HG02763 (cell line): ENCODE measurements around the gene NNT.
A peak's percentile ranks its signal among the peaks of the same experiment; 100 is the strongest.
"Not testable (repeated sequence)": the region's sequence is repeated elsewhere in the genome, so short reads cannot be mapped to it uniquely, and the experiment has no call there.

ENCODE experiments used
- ATAC-seq: cut with Tn5 transposase; IDR thresholded peaks from one replicate; pipeline ENCODE4 v1.9.1; 2021; ENCODE audit warnings: mild to moderate bottlenecking, moderate library complexity; ENCODE audit not compliant: unreplicated experiment

Gene NNT

DNA sequence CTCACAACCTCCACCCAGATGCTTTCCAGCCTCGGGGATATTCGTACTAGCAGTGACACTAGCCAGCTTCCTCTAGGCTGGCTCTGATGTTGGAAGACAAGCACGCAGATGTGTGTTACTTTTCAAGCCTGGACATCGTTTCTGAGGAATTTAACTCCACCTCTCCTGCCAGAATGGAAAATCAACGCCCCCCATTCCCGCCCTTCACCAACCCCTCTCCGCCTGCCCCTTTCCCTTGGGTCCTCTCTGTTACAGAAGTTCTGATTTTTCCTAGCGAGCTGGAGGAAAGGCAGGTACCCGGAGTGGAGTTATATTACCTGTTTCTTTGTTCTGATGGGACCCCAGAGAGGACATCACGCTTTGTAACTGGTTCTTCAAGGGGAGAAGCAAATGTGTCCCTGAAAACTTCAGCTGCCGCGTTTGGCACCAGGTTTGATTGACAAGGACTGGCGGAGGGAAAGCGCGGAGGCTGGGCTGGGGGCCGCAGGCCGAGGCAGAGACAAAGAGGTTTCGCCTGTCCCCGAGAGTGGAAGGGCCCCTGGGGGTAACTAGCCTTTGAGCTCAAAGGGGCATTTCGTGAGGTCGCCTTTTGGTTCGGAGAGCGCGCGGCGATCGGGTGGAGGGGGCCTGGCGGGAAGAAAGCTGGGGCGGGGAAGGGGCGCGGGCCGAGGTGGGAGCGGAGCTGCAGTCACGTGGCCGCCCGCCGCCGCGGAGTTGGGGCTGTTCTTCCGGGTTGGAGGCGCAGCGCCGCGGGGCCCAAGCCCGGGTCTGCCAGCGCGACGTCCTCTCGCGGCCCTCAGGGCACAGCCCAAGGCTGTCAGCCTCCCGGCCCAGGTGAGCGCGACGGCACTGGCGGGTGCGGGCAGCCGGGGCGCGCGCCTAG lies at the start of gene NNT:
TSS of gene NNT (plus strand) at position 720 of the 883 bp plus-strand sequence. CDS start 6,016 bp downstream, outside the sequence.
- peak; percentile 80 for ATAC-seq

DNA sequence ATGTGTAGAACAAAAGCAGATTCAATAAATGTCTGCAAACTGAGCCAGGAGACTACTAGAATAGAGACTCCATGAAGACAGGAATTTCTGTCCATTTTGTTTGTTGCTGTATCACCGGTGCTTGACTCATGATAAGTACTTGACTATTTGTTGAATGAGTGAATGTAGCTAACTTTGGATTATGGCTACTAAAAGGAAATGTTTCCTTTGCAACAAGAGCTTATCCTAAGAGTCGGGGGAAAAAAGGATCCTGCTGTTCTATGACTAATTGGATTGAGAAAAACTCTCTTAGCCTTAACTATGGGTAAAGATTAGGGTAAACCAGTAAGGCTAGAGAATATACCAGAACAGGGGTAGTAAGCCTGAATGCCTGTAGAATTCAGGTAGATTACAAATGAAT lies 49.6 kb upstream of the NNT start:
- no peak for ATAC-seq

DNA sequence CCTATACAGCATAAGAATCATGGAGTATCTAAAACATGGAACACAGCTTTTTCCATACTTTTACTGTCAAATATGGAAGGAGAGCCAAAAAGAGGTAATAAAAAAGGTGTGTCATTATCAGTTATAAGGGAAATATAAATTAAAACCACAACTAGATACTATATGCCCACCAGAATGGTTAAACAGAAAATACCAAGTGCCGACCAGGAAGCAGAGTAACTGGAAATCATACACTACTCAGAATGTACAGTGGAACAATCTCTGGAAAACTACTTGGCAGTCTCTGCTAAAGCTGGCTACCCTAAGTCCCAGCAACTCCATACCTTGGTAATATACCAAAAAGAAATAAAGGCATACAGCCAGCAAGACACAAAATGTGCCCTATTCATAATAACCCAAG lies 48.5 kb upstream of the NNT start:
- ATAC-seq, result no peak

DNA sequence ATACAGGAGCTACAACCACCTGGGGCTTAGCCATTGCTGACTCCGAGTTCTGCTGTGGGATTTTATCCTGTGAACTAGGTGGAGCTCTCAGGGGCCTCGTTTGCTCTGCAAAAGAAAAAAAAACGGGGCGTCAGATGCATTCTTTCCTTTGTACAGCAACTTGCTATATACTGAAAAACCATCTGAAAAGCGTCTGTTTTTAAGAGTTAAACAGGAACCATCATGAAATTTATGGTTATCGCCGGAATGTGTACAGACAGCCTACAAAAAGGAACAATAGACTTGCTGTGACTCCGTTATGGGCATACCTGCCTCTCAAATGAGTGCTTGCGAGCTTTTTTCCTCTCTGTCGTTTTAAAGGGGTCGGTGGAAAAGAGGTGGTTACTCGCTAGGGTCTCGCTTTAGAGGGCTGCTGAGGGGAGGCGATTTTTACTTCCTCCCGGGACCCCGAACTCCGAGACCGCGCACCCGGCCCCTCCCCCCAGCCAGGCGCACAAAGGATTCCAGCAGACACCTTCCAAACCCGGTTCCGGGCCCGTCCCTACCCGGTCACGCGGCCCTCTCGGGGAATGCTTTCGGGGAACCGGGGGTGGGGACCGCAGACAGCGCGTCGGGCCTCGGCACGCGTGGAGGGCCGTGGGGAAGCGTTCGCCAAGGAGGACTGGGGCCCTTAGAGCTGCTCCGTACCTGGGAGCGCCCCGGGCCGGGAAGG lies 46.9 kb upstream of the NNT start:
- peak; percentile 29 for ATAC-seq

DNA sequence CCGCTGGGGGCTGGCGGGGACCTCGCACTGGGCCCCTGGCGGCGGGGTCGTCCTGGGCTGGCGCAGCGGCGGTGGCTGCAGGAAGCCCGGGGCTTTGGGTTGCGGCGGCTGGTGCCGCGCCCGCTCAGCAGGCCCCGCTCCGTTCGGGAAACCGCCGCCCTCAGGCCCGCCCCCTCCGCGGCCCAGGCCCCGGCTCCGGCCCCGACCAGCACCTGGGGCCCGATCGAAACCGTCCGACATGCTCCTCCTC lies 46.4 kb upstream of the NNT start:
- peak; percentile 89 for ATAC-seq

DNA sequence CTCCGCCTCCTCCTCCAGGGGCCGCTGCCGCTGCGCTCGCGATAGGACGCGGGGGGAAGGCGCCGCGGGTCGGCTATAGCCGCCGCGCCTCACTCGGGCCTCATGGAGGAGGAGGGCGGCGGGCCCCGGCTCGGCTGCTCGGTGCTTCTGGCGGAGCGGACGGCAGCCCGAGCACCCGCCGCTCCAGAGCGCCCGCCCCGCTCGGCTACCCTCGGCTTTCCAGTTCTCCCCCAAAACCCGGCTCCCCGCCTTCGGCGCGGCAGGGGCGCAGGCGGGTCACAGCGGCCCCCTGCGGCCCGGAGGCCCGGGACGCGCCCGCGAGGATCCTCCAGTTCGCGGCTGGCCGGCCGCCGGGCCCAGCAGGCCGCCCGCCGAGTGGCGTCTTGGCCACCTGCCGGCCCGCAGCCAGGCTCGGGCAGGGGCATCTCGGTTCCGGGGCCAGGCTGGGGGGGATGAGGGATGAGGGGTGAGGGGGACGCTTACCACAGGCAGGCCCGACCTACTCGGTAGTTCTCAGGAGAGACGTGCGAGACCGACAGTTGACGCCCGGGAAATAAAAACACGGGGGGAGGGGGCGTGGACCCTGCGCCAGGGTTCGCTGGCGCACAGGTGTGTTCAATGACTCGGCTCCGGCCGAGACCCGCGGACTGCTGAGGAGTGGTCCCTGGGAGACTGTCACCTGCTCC lies 46.0 kb upstream of the NNT start, which contains the start of gene PAIP1:
TSS of gene PAIP1 (minus strand) at position 221 of the 686 bp plus-strand sequence. CDS start 231 bp downstream, outside the sequence.
- ATAC-seq, result peak; percentile 77

DNA sequence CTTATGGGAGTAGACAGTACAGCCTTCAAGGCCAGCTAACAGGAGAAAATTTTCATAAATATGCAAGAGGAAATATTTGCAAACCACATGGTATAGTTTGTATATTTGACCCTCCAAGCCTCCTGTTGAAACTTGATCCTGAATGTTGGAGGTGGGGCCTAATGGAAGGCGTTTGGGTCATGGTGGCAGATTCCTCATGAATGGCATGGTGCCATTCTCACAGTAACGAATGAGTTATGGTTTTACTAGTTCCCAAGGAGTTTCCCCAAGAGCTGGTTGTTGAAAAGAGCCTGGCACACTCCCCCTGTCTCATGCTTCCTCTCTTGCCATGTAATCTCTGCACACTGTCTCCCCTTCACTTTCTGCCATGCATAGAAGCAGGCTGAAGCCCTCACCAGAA lies 42.9 kb upstream of the NNT start:
- no peak for ATAC-seq

DNA sequence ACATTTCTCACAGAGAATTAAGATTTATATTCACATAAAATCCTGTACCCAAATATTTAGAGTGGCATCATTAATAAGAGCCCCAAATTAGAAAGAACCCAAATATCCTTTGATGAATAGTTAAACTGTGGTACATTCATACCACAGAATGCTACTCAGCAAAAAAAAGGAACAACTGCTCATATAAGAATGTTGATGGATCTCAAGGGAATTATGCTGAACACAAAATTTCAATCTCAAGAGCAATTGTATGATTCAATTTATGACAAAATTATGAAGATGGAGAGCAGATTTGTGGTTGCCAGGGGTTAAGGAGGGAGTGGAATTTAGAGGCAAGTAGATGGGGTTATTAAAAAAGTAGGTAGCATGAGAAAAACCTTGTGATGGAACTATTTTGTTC lies 41.6 kb upstream of the NNT start:
- ATAC-seq, result no peak

DNA sequence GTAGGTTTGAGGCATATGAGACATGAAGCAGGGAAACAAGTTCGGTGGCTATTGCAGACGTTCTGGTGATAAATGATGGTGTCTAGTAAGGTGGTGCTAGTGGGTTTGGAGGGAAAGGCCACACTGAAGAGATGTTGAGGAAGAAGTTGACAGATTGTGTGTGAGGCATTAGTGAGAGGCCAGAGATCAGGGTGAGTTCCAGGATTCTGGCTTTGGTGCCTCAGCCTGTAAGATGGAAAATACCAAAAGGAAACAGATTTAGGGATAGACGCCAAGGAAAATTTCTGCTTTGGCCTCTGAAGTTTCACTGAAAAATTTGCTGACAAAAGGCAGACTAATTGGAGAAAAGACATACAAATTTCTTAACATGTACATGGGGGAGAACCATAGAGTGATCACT lies 39.7 kb upstream of the NNT start:
- ATAC-seq, result no peak

DNA sequence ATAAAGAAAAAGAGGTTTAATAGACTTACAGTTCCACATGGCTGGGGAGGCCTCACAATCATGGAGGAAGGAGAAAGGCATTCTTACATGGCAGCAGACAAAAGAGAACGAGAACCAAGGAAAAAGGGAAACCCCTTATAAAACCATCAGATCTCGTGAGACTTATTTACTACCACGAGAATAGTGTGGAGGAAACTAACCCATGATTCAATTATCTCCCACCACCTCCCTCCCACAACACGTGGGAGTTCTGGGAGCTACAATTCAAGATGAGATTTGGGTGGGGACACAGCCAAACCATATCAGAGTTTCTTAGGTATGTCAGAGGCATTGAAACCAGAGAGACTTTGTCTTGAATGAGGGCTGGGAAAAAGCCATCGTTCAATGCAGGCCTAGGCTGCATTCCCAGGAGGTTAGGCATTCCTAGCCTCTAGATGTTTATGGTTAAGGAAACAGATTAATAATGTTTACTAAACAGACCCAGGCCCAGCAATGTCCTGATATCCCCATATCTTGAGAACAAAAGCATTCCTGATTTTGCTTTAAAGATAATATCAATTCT lies 38.6 kb upstream of the NNT start:
- ATAC-seq, result no peak

DNA sequence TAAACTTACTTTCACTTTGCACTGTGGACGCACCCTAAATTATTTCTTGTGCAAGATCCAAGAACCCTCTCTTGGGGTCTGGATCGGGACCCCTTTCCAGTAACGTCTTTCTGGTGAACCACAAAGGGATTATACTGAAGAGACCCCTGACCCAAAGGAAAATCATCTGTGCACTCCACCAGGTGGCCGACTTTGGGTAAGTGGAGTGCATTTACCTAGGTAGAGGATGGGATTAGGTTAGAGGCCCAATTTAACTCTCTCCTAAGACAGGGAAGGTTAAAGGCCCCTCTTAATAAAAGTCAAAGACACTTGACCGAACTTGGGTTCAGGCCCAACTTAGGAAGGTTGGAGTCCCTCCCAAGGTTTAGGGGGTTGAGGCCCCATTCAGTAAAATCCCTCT lies 37.9 kb upstream of the NNT start:
- no peak for ATAC-seq

DNA sequence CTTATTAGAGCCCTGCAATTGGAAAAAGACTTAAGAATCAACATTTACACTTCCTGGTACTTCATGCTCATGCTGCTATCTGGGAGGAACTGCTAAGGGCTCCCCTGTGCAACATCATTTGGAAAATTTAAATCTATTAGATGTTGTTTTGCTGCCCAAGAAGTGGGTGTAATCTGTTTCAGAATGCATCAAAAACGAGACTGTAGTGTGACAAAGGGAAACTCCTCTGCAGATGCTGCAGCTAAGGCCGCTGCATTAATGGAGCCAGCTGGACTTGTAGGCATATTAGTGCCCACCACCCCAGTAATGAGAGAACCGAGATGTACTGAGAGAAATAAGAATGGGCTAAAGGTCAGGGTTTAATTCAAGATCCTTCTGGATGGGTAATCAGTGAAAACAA lies 35.0 kb upstream of the NNT start:
- ATAC-seq, result no peak

DNA sequence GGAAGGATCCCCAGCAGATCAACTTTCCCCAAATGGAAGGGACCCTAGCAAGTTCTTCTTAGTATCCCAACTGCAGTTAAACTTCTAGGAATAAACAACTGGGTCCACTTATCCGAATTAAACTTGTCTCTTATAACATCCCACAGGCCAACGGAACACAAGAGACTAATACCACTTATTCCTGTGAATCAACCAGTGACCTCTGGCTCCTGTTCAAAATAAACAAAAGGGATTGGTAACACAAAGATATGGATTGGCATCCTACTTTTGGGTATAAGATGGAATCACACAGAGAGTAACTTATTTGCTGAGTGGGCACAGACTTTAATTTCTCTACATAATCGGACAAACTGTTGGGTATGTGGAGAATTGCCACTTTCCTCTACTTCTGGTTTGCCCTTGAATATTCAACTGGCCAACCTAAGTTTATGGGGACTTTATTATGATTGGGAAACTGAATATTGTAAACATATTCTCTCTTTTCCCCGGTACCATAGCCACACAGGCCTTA lies 33.7 kb upstream of the NNT start:
- ATAC-seq, result no peak

DNA sequence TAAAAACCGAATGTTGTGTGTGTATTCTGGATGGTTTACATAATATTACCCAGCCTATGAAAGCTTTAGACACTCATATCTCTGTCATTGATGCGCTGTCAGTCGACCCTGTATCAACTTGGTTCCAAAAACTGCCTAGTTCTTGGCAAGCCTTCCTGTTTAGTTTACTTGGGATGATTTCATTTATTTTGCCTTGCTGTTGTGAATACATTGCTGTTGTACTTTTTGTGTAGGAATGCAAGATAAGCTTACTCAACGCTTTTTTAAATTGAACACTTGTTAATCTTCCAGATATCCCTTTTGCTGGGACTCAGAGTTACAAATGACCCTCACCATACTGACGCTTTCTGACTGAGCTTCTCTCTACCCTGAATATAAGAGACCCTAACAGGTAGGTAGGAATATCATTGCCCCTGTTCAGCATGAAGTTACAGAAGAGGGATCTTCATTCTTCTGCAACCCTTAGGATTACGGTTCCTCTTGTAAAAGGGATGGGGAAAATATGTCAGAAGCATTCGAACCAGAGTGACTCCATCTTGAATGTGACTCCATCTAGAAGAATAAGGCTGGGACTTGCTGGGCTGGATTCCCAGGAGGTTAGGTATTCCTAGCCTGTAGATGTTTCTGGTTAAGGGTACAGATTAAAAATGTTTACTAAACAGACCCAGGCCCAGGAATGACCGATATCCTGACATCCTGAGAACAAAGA lies 32.4 kb upstream of the NNT start:
- no peak for ATAC-seq

DNA sequence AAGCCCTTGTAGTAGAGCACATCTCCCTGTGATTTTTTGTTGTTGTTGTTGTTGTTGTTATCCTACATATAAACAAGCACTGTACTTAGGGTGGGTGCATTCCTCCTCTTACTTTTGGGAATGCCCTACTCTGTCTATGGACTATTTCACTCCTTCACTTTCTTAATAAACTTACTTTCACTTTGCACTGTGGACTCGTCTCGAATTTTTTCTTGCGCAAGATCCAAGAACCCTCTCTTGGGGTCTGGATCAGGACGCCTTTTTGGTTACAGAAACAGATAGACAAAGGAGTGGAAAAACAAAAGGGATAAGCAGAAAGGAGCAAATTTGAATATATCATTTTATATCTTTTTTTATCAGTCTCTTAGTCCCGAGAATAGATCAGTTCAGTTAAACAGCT lies 31.7 kb upstream of the NNT start:
- ATAC-seq, result no peak

DNA sequence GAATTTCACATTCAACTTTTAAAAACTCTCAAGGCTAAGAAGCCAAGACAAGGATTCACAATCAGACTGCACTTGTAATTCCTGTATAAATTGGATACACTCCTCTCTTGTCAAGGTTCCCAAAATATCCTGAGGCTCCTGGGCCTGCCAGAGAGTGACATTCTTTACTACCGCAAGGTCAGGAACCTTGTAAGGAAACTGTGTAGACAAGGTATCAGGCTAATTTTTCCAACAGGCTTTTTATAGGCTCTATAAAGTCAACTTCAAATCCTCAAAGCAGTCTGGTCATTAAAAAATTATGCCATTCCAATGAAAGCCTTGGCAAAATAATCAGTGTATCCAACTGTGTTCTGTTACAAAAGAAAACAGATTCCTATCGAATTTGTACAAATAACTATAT lies 30.6 kb upstream of the NNT start:
- ATAC-seq, result no peak

DNA sequence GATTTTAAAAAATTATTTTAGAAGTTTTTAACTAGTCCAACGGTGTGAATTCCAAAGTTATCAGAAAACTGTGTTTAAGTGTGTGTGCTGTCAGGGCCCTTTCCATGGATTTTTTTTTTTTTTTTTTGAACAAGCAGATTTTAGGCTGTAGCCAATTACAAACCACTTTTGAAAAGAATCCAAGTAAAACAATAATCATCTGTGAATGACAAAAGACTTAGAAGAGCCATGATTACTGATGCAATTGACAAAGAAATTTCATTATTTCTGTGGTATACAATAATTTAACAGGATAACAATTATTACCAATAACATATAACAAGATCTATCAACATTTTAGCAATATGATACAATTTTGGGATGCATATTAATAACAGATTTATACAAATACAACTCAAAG lies 29.9 kb upstream of the NNT start:
- no peak for ATAC-seq

DNA sequence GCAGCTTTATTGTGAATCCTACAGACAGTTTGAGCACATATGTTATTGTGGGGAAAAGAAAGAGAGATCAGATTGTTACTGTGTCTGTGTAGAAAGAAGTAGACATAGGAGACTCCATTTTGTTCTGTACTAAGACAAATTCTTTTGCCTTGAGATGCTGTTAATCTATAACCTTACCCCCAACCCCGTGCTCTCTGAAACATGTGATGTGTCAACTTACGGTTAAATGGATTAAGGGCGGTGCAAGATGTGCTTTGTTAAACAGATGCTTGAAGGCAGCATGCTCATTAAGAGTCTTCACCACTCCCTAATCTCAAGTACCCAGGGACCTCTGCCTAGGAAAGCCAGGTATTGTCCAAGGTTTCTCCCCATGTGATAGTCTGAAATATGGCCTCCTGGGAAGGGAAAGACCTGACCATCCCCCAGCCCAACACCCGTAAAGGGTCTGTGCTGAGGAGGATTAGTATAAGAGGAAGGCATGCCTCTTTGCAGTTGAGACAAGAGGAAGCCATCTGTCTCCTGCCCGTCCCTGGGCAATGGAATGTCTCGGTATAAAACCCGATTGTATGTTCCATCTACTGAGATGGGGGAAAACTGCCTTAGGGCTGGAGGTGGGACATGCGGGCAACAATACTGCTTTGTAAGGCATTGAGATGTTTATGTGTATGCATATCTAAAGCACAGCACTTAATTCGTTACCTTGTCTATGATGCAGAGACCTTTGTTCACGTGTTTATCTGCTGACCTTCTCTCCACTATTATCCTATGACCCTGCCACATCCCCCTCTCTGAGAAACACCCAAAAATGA lies 22.4 kb upstream of the NNT start:
- ATAC-seq, result not testable (repeated sequence)

DNA sequence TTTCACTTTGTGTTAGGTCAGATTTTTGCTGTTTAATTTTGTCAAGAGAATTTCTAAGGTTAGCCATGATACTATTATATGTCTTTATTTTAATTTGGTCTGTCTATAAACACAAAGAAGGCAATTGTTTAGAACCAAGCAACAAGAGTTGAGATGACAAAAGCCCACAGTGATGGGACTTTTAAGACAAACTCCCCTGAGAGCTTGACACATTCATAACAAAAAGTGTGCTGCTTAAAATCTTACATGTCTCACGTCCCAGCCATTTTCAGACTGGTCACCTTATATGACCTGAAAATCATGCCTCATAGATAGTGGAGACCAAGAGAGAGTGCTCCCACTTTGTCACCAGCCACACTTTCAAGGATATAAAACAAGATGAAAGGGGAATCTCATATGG lies 21.6 kb upstream of the NNT start:
- ATAC-seq, result no peak
